HFF-Myc (cell line): ENCODE data around the gene SYNPR.

Experiments
- DNase-seq: peaks from one replicate; pipeline ENCODE4 v3.0.0-alpha.2; 2011; ENCODE audit warnings: low read depth; ENCODE audit errors: extremely low read depth
- H3K4me3 ChIP-seq: replicated peaks from 2 replicates; pipeline ENCODE4 v1.5.1; 2011; ENCODE audit warnings: low read depth, mild to moderate bottlenecking, control low read depth, low read length
- CTCF ChIP-seq: IDR thresholded peaks from 2 replicates; pipeline ENCODE4 v1.5.1; 2012; ENCODE audit warnings: mild to moderate bottlenecking, low read depth, low read length, control low read depth; ENCODE audit errors: missing control alignments

The SYNPR gene

GRCh38 chr3:63364495-63364894, 86.4 kb downstream of the SYNPR start:
- no peak for DNase-seq
- no peak overlapping the region for H3K4me3 ChIP-seq
- no peak for TF ChIP-seq CTCF

DNA sequence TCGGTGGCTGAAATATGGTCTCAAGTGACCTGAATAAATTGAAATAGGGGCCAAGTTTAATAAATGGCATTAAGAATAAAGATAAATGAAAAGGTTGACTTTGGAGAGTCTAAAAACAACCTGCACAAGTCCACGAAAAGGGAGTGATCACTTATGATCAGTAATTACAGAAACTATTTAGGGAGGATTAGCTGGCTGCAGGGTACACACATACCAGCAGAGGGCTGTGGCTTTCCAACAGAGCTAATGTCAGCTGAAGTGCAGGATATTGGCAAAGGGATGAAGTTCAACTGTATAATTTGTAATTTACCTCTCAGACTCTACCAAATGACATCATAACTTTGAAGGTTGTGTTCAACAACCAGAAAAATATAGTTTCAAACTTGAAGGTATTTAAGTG, 86.8 kb downstream of the SYNPR start:
- H3K4me3 ChIP-seq = no peak overlapping the region
- no peak for DNase-seq
- peak; percentile 18 for TF ChIP-seq CTCF

DNA sequence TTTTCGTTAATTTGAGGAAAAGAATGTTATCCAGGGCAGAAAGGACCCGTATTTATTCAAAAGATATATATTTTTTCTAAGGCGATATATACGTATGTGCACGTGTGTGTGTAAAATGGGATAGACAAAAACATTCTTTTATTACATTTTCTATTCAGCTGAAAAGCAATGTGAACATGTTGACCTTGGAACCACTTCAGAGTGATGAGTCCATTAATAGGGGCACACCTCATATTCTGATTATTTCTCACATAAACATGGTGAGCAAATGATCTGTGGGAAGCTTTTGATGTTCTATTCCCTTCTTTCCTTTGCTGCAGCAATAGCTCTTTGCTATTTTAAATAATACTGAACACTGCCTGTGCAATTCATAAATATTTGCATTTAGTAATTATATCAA, 87.6 kb downstream of the SYNPR start:
- no peak overlapping the region for H3K4me3 ChIP-seq
- no peak for DNase-seq
- TF ChIP-seq CTCF = no peak

DNA sequence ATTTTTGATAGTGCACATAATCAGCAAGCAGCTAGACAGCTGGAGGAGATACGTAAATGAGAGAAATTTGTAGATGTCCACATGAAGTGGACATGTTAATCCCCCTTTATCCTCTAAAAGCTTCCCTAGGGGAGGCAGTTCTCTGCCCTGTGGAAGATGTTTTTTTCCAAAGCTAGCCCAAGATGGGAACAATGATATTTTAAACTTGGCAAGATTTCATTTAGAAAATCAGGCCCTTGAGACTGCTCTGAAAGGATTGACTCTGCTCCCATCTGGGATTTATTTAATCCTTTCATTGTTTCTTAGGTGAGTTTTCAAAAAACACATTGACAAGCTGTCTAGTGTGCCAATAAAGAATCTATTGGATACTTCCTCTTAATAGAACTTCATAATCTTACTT, 92.0 kb downstream of the SYNPR start:
- TF ChIP-seq CTCF = no peak
- DNase-seq = no peak
- no peak overlapping the region for H3K4me3 ChIP-seq

- no peak overlapping the region for H3K4me3 ChIP-seq
- no peak for TF ChIP-seq CTCF
- no peak for DNase-seq
Observed at GRCh38 chr3:63383040-63383439, 104.9 kb downstream of the SYNPR start.

DNA sequence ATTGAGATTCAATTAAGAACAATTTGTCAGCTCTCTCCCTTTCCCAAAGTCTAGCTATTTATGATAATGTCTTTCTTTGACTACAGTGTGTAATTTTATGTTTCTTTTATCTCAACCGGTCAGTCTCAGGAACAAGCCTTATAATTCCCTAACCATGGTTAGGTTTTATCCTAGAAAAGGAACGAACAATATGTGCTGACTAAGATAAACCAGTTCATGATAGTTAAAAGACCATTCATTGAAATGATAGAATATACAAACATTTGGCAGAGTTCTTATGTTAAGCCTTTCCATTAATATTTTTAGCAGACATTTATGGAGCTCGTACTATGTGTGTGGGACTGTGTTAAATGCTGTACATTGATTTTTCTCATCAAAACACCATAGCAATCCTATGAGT, 106.3 kb downstream of the SYNPR start:
- no peak for TF ChIP-seq CTCF
- H3K4me3 ChIP-seq = no peak overlapping the region
- no peak for DNase-seq

DNA sequence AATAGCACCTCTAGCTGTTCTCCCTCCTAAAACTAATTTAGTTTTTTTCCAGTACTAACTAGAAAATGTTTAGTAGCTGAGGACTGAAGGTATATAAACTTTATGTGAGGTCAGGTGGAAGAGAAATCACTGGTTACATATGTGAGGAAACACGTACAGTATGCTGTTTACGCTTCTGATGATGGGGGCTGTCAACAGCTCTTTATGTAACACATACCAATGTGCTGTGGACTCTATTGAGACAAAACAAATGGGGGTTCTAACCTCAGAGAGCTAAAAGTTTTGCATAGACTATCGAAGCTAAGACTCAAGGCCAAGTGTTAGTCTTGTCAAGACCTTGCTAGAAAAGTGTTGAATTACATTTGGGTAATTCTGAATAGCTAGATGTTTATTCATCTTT, 107.5 kb downstream of the SYNPR start:
- H3K4me3 ChIP-seq = no peak overlapping the region
- TF ChIP-seq CTCF = no peak
- no peak for DNase-seq
